ENCODE data around the gene FAM114A1. TPM values are rescaled to one million over a fixed set of nuclear protein-coding genes. Genes with fewer than 3 reads are reported as not detected.

The FAM114A1 gene
- total and polyA plus RNA-seq, 4 donors = 22.1 to 108 (median 53.9) TPM

GRCh38 chr4:38923746-38924145 lies 56.1 kb downstream of the FAM114A1 start:
- DNase-seq (ENCODE audit: low spot score) = no peak
- Histone ChIP-seq H3K36me3 (ENCODE audit: control insufficient read depth in 4 of 4, insufficient read depth in 3 of 4, low read depth in 1 of 4, low read length in 3 of 4) (peaks cover 10 to 63% (median 35%) of the 10 kb centered on the region in 4 donors), H3K27me3 (ENCODE audit: control insufficient read depth in 4 of 4, insufficient read depth in 4 of 4, low read length in 3 of 4) (no peaks in the 10 kb centered on the region), H3K4me1 (ENCODE audit: control insufficient read depth in 4 of 4, insufficient read depth in 4 of 4, low read length in 3 of 4) (no peaks in the 10 kb centered on the region), H3K4me3 (ENCODE audit: low read depth in 1 of 3, low read length in 3 of 3) (no peak overlapping the region), H3K9ac (ENCODE audit: low read depth in 1 of 2, low read length in 2 of 2) (no peak overlapping the region), H3K9me3 (ENCODE audit: control insufficient read depth in 4 of 4, low read length in 3 of 4) (no peaks in the 10 kb centered on the region), H3K27ac (ENCODE audit: low read depth in 1 of 2, low read length in 2 of 2) (no peak overlapping the region)
- WGBS = 72% methylated on average over 2 of the region's 2 CpGs
- no peak for TF ChIP-seq FOXA1 (IDR thresholded peaks at IDR 0.05)
- no peak for TF ChIP-seq FOXA2 (IDR thresholded peaks at IDR 0.05)
- no peak for TF ChIP-seq MAX (IDR thresholded peaks at IDR 0.05)
- no peak for TF ChIP-seq TAF1 (conservative IDR thresholded peaks at IDR 0.05)
- no peak for TF ChIP-seq NR2F2 (IDR thresholded peaks at IDR 0.05)
- TF ChIP-seq SP1 (IDR thresholded peaks at IDR 0.05) = no peak
- no peak for TF ChIP-seq EGR1 (IDR thresholded peaks at IDR 0.05; ENCODE audit: low read depth in 2 of 2)
- TF ChIP-seq HNF4A (conservative IDR thresholded peaks at IDR 0.05) = no peak
- TF ChIP-seq RAD21 (IDR thresholded peaks at IDR 0.05) = no peak
- TF ChIP-seq RXRA (IDR thresholded peaks at IDR 0.05) = no peak
- TF ChIP-seq REST (IDR thresholded peaks at IDR 0.05) = no peak
- TF ChIP-seq JUND (IDR thresholded peaks at IDR 0.05) = no peak
- no peak for TF ChIP-seq ZBTB33 (IDR thresholded peaks at IDR 0.05)
- no peak for TF ChIP-seq CTCF (IDR thresholded peaks at IDR 0.05; ENCODE audit: low read depth, low read length, missing input control)
- no peak for TF ChIP-seq ATF3 (IDR thresholded peaks at IDR 0.05)
- TF ChIP-seq YY1 (IDR thresholded peaks at IDR 0.05) = no peak
- no peak for TF ChIP-seq GABPA (IDR thresholded peaks at IDR 0.05 in 1 of 2, conservative IDR thresholded peaks at IDR 0.05 in 1 of 2)

- 83% methylated on average over 5 of the region's 5 CpGs for WGBS
- no peaks in the 10 kb centered on the region for H3K27me3 ChIP-seq (ENCODE audit: control insufficient read depth in 4 of 4, insufficient read depth in 4 of 4, low read length in 3 of 4)
- H3K36me3 ChIP-seq (ENCODE audit: control insufficient read depth in 4 of 4, insufficient read depth in 3 of 4, low read depth in 1 of 4, low read length in 3 of 4) = peaks cover 11 to 65% (median 35%) of the 10 kb centered on the region in 4 donors
- no peak overlapping the region for H3K9ac ChIP-seq (ENCODE audit: low read depth in 1 of 2, low read length in 2 of 2)
- no peaks in the 10 kb centered on the region for H3K9me3 ChIP-seq (ENCODE audit: control insufficient read depth in 4 of 4, low read length in 3 of 4)
- DNase-seq (ENCODE audit: low spot score) = no peak
- no peak overlapping the region for H3K27ac ChIP-seq (ENCODE audit: low read depth in 1 of 2, low read length in 2 of 2)
- no peak overlapping the region for H3K4me3 ChIP-seq (ENCODE audit: low read depth in 1 of 3, low read length in 3 of 3)
- no peaks in the 10 kb centered on the region for H3K4me1 ChIP-seq (ENCODE audit: control insufficient read depth in 4 of 4, insufficient read depth in 4 of 4, low read length in 3 of 4)
- TF ChIP-seq TAF1 (conservative IDR thresholded peaks at IDR 0.05) = no peak
- TF ChIP-seq HNF4A (conservative IDR thresholded peaks at IDR 0.05) = no peak
- TF ChIP-seq REST (IDR thresholded peaks at IDR 0.05) = no peak
- no peak for TF ChIP-seq EGR1 (IDR thresholded peaks at IDR 0.05; ENCODE audit: low read depth in 2 of 2)
- no peak for TF ChIP-seq MAX (IDR thresholded peaks at IDR 0.05)
- no peak for TF ChIP-seq RXRA (IDR thresholded peaks at IDR 0.05)
Observed at GRCh38 chr4:38924353-38924752, 56.7 kb downstream of the FAM114A1 start.

Data from liver (tissue), 9 donors.